Psoas muscle (tissue), 8 donors: ENCODE results near the gene UBE3B. TPM values are rescaled to one million over a fixed set of nuclear protein-coding genes. Genes with fewer than 3 reads are reported as not detected.

Experiments used
- ATAC-seq, 4 donors: fragments of 200-7000 bp; cut with Tn5 transposase; one replicate each; pipeline ENCODE4 v1.9.1; 2020; ENCODE audit warnings: moderate library complexity in 3 of 4, mild to moderate bottlenecking in 2 of 4
- DNase-seq, 2 donors: peaks; one replicate each; pipeline ENCODE4 v3.0.0-alpha.2; 2020
- H3K27ac ChIP-seq: fragments of 200-600 bp; one replicate; pipeline ENCODE4 v1.8.0; 2022
- H3K27me3 ChIP-seq, 3 donors: fragments of 200-600 bp in 1 of 3; one replicate each; pipeline versions ENCODE4 v1.6.1 to v1.8.0; 2013 to 2022; ENCODE audit warnings: low read length in 2 of 3, mild to moderate bottlenecking in 2 of 3, moderate library complexity in 1 of 3; ENCODE audit not compliant: insufficient read depth in 3 of 3
- H3K36me3 ChIP-seq, 2 donors: fragments of 200-600 bp in 1 of 2; one replicate each; pipeline versions ENCODE4 v1.6.1 to v1.8.0; 2013 to 2022; ENCODE audit warnings: low read depth in 1 of 2, mild to moderate bottlenecking in 1 of 2, moderate library complexity in 1 of 2; ENCODE audit not compliant: insufficient read depth in 1 of 2
- H3K4me1 ChIP-seq: fragments of 200-600 bp; one replicate; pipeline ENCODE4 v1.8.0; 2022
- H3K4me3 ChIP-seq: fragments of 200-600 bp; one replicate; pipeline ENCODE4 v1.8.0; 2022; ENCODE audit warnings: mild to moderate bottlenecking
- H3K9me3 ChIP-seq: fragments of 200-600 bp; one replicate; pipeline ENCODE4 v1.8.0; 2022
- CTCF ChIP-seq: fragments of 200-600 bp; IDR thresholded peaks from one replicate; pipeline ENCODE4 v1.8.0; 2022; ENCODE audit warnings: antibody characterized with exemption
- WGBS, 3 donors: extraction: QIAGEN DNeasy Blood & Tissue Kit; methylation state at CpG; one replicate each; pipeline versions ENCODE4 v1.1.6 to v1.1.7; 2013; 5-methylcytosine and 5-hydroxymethylcytosine counted together
- intact Hi-C, 2 donors: fragments of 100-400 bp; cut with DNase I; formaldehyde crosslinking; loops; one replicate each; pipeline versions ENCODE4 v1.11.0 to v1.14.2; 2022
- polyA plus RNA-seq, 3 donors: library from polyadenylated mRNA; stranded (reverse); fragments of 200-250 nt; gene quantifications; one replicate each; pipeline ENCODE4 v1.2.3, GENCODE V29; 2013
- total RNA-seq, 4 donors: library from RNA; stranded (reverse); fragmentation: NEBNext Ultra II Directional in 2 of 4; extraction: Animal tissue kit (Norgen Biotek cat#: 25700) in 2 of 4; gene quantifications; one replicate each; pipeline versions ENCODE4 v1.2.1 to v1.2.4, GENCODE V29; 2021 to 2023
- donor health status: healthy with polysubstance abuse.
- donor health status: DM: no; HTN: no; CAD: no; lungs with moderate emphysema.
- donor health status: Bipolar disorder and iron deficiency.
- donor health status: healthy.
- donor health status: DM: yes; HTN: yes; CAD: no.
- donor health status: DM: no; HTN: no; CAD: no.
- donor health status: DM: no; HTN: no; CAD: no.
- donor health status: DM: yes; HTN: yes; CAD: no.

Gene UBE3B
- total and polyA plus RNA-seq, 7 donors, result 13.5 to 50.8 (median 42.6) TPM

GRCh38 chr12:109557805-109558204 lies 80.4 kb downstream of the UBE3B start:
- TF ChIP-seq CTCF, result no peak
- peaks cover 0 to 40% of the 10 kb centered on the region in 2 donors for H3K36me3 ChIP-seq
- no peak for DNase-seq
- WGBS, 3 donors, result 78 to 82% (median 79%) methylated on average over 12 of the region's 12 CpGs
- peaks cover 0 to 7% (median 2%) of the 10 kb centered on the region in 3 donors for H3K27me3 ChIP-seq
- no peak overlapping the region for H3K4me3 ChIP-seq
- no peaks in the 10 kb centered on the region for H3K9me3 ChIP-seq
- no peak for ATAC-seq
- H3K4me1 ChIP-seq, result no peaks in the 10 kb centered on the region
- intact Hi-C loops, result no loop called here
- no peak overlapping the region for H3K27ac ChIP-seq

- no peaks in the 10 kb centered on the region for H3K9me3 ChIP-seq
- no peak for DNase-seq
- TF ChIP-seq CTCF, result no peak
- intact Hi-C loops, result no loop called here
- ATAC-seq, result no peak
- WGBS, 3 donors, result 92 to 93% (median 92%) methylated on average over 24 to 25 of the region's 25 CpGs
- peaks cover 0 to 2% (median 0%) of the 10 kb centered on the region in 3 donors for H3K27me3 ChIP-seq
- peaks cover 0 to 48% of the 10 kb centered on the region in 2 donors for H3K36me3 ChIP-seq
- no peak overlapping the region for H3K27ac ChIP-seq
- no peaks in the 10 kb centered on the region for H3K4me1 ChIP-seq
- no peak overlapping the region for H3K4me3 ChIP-seq
Measured at GRCh38 chr12:109558374-109559199, 81.2 kb downstream of the UBE3B start.

GRCh38 chr12:109559200-109559505 lies 81.7 kb downstream of the UBE3B start:
- WGBS, 3 donors, result 86 to 97% (median 92%) methylated on average over 6 of the region's 6 CpGs
- no peak for ATAC-seq
- Histone ChIP-seq H3K4me3 (no peak overlapping the region), H3K36me3 (peaks cover 0 to 53% of the 10 kb centered on the region in 2 donors), H3K9me3 (no peaks in the 10 kb centered on the region), H3K27ac (no peak overlapping the region), H3K4me1 (no peaks in the 10 kb centered on the region), H3K27me3 (no peaks in the 10 kb centered on the region)
- intact Hi-C loops, result no loop called here
- no peak for DNase-seq
- TF ChIP-seq CTCF, result no peak

GRCh38 chr12:109559601-109560000 lies 82.2 kb downstream of the UBE3B start:
- TF ChIP-seq CTCF, result no peak
- 87 to 95% (median 93%) methylated on average over 10 of the region's 10 CpGs for WGBS, 3 donors
- DNase-seq (no peak), ATAC-seq (no peak)
- peaks cover 0 to 58% of the 10 kb centered on the region in 2 donors for H3K36me3 ChIP-seq
- no peaks in the 10 kb centered on the region for H3K9me3 ChIP-seq
- intact Hi-C loops, result no loop called here
- H3K4me3 ChIP-seq, result no peak overlapping the region
- no peaks in the 10 kb centered on the region for H3K27me3 ChIP-seq
- H3K4me1 ChIP-seq, result no peaks in the 10 kb centered on the region
- H3K27ac ChIP-seq, result no peak overlapping the region
